Muscle of arm (tissue), 12 donors: Measurements from ENCODE around the gene TMTC1. TPM values are rescaled to one million over a fixed set of nuclear protein-coding genes. Genes with fewer than 3 reads are reported as not detected.
A peak's percentile ranks its signal among the peaks of the same experiment; 100 is the strongest.

Experiments
- DNase-seq: peaks from one replicate; pipeline ENCODE4 v3.0.0-alpha.2; 2013
- polyA plus RNA-seq, 12 donors: library from polyadenylated mRNA; unstranded; fragments of 120-200 nt; gene quantifications; one replicate each; pipeline ENCODE4 v1.2.1, GENCODE V29; 2013; ENCODE audit not compliant: insufficient read length in 12 of 12

Gene TMTC1
- polyA plus RNA-seq, 12 donors: 18.4 to 70.4 (median 46.4) TPM; not detected in 1

- no peak for DNase-seq
Observed at GRCh38 chr12:29743077-29743476, 40.7 kb downstream of the TMTC1 start.

- no peak for DNase-seq
Observed at GRCh38 chr12:29742646-29743045, 41.1 kb downstream of the TMTC1 start.

- DNase-seq: no peak
Observed at GRCh38 chr12:29741342-29742241, 42.1 kb downstream of the TMTC1 start.

- DNase-seq: no peak
Observed at GRCh38 chr12:29739279-29739991, 44.3 kb downstream of the TMTC1 start.

- DNase-seq: peak; percentile 85
Observed at GRCh38 chr12:29738365-29738764, 45.4 kb downstream of the TMTC1 start.

GRCh38 chr12:29737644-29738043, 46.1 kb downstream of the TMTC1 start:
- DNase-seq: no peak

- DNase-seq: no peak
Observed at GRCh38 chr12:29735604-29736003, 48.1 kb downstream of the TMTC1 start.

- no peak for DNase-seq
Observed at GRCh38 chr12:29734734-29735133, 49.0 kb downstream of the TMTC1 start.

- no peak for DNase-seq
Observed at GRCh38 chr12:29734305-29734704, 49.4 kb downstream of the TMTC1 start.

GRCh38 chr12:29733501-29733900, 50.2 kb downstream of the TMTC1 start:
- DNase-seq: no peak

GRCh38 chr12:29733060-29733459, 50.7 kb downstream of the TMTC1 start:
- no peak for DNase-seq

GRCh38 chr12:29732593-29732992, 51.1 kb downstream of the TMTC1 start:
- DNase-seq: no peak

- DNase-seq: peak; percentile 41
Observed at GRCh38 chr12:29732191-29732590, 51.6 kb downstream of the TMTC1 start.

- DNase-seq: peak; percentile 82
Observed at GRCh38 chr12:29731591-29731990, 52.2 kb downstream of the TMTC1 start.

- no peak for DNase-seq
Observed at GRCh38 chr12:29730481-29730880, 53.3 kb downstream of the TMTC1 start.

- no peak for DNase-seq
Observed at GRCh38 chr12:29728030-29728429, 55.7 kb downstream of the TMTC1 start.

- no peak for DNase-seq
Observed at GRCh38 chr12:29726741-29727348, 56.9 kb downstream of the TMTC1 start.

- no peak for DNase-seq
Observed at GRCh38 chr12:29726321-29726692, 57.4 kb downstream of the TMTC1 start.

- peak; percentile 38 for DNase-seq
Observed at GRCh38 chr12:29725587-29726320, 58.0 kb downstream of the TMTC1 start.

GRCh38 chr12:29722164-29722563, 61.6 kb downstream of the TMTC1 start:
- no peak for DNase-seq

- no peak for DNase-seq
Observed at GRCh38 chr12:29719381-29719780, 64.4 kb downstream of the TMTC1 start.

GRCh38 chr12:29717540-29718100, 66.1 kb downstream of the TMTC1 start:
- no peak for DNase-seq
